Testis (tissue), 3 donors: Measurements from ENCODE around the gene GATA1. TPM values are rescaled to one million over a fixed set of nuclear protein-coding genes. Genes with fewer than 3 reads are reported as not detected.

Experiments
- DNase-seq: peaks from one replicate; pipeline ENCODE4 v3.0.0-alpha.2; 2019
- H3K27ac ChIP-seq, 2 donors: fragments of 200-600 bp; sonication (generic); one replicate each; pipeline ENCODE4 v1.5.1; 2019
- H3K27me3 ChIP-seq: fragments of 200-600 bp; sonication (generic); one replicate; pipeline ENCODE4 v1.5.1; 2019
- H3K36me3 ChIP-seq: fragments of 200-600 bp; sonication (generic); one replicate; pipeline ENCODE4 v1.5.1; 2017; ENCODE audit warnings: low read depth; ENCODE audit errors: missing control alignments
- H3K4me1 ChIP-seq: fragments of 200-600 bp; sonication (generic); one replicate; pipeline ENCODE4 v1.5.1; 2019
- H3K4me3 ChIP-seq, 2 donors: fragments of 200-600 bp; sonication (generic); one replicate each; pipeline ENCODE4 v1.5.1; 2017 to 2019
- H3K9me3 ChIP-seq: fragments of 200-600 bp; sonication (generic); one replicate; pipeline ENCODE4 v1.5.1; 2017
- CTCF ChIP-seq, 3 experiments: fragments of 450-650 bp in 2 of 3; fragments of 200-600 bp in 1 of 3; sonication (generic) in 1 of 3; IDR thresholded peaks; one replicate each; pipeline ENCODE4 v1.5.1; 2016 to 2019; ENCODE audit warnings: antibody characterized with exemption in 3 of 3, mild to moderate bottlenecking in 2 of 3, moderate library complexity in 1 of 3
- POLR2A ChIP-seq: fragments of 450-650 bp; IDR thresholded peaks from one replicate; pipeline ENCODE4 v1.6.1; 2017; ENCODE audit warnings: antibody characterized with exemption, mild to moderate bottlenecking, moderate library complexity
- WGBS, 2 donors: methylation state at CpG; one replicate each; pipeline ENCODE4 v1.1.5; 2018; 5-methylcytosine and 5-hydroxymethylcytosine counted together
- intact Hi-C: fragments of 100-400 bp; cut with DNase I; formaldehyde crosslinking; loops from one replicate; pipeline ENCODE4 v1.15.1; 2023; ENCODE audit warnings: low total_unique reads
- polyA plus RNA-seq: library from polyadenylated mRNA; stranded (reverse); fragments of 350-450 nt; fragmentation: Illumina TruSeq; extraction: RNeasy Lipid Tissue Mini Kit (QIAGEN cat#74804); gene quantifications from one replicate; pipeline ENCODE4 v1.2.3, GENCODE V29; 2014; ENCODE audit warnings: low read depth, low replicate concordance; ENCODE audit not compliant: insufficient read depth
- total RNA-seq, 2 donors: library from RNA; depleted of rRNA; stranded (reverse); fragments of >200 nt; gene quantifications; one replicate each; pipeline ENCODE4 v1.2.3, GENCODE V29; 2016

Gene GATA1
- total and polyA plus RNA-seq, 3 donors from 2014 or later, result 0.24 to 1.3 TPM; not detected in 1

GRCh38 chrX:48829016-48829735 lies 42.8 kb downstream of the GATA1 start:
- no peak for DNase-seq
- H3K9me3 ChIP-seq, result no peaks in the 10 kb centered on the region
- H3K27me3 ChIP-seq, result no peaks in the 10 kb centered on the region
- no peaks in the 10 kb centered on the region for H3K36me3 ChIP-seq
- H3K27ac ChIP-seq, result no peak overlapping the region
- no peak overlapping the region for H3K4me3 ChIP-seq
- H3K4me1 ChIP-seq, result no peaks in the 10 kb centered on the region
- intact Hi-C loops, result no loop called here
- 88 to 92% methylated on average over 6 to 15 of the region's 24 CpGs for WGBS, 2 donors
- no peak for TF ChIP-seq CTCF (IDR thresholded peaks at IDR 0.05)
- TF ChIP-seq POLR2A, result no peak

- Histone ChIP-seq H3K27ac (no peak overlapping the region), H3K4me1 (no peaks in the 10 kb centered on the region), H3K4me3 (no peak overlapping the region), H3K27me3 (no peaks in the 10 kb centered on the region), H3K36me3 (no peaks in the 10 kb centered on the region), H3K9me3 (no peaks in the 10 kb centered on the region)
- no peak for DNase-seq
- TF ChIP-seq POLR2A (no peak), CTCF (IDR thresholded peaks at IDR 0.05) (no peak)
- intact Hi-C loops, result no loop called here
- WGBS, 2 donors, result 0 to 24% methylated on average over 3 to 26 of the region's 58 CpGs
Measured at GRCh38 chrX:48831136-48831908, 44.9 kb downstream of the GATA1 start.

DNA sequence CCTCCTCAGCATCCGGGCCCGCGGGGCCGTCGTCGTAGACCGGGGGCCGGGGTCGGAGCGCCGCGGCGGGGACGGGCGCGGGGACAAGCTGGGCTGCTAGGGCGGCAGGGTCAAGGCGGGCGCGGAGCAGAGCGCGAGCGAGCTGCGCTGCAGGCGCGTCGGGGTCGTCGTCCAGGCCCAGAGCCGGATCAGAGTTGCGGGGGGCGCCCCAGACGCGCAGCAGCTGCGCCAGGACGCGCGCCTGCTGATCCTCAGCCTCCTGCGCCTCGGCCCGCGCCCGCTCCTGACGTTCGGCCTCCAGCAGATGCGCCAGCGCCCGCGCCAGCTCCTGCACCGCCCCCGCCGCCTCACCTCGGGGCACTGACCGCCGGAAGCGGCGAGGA lies 45.5 kb downstream of the GATA1 start:
- no peak overlapping the region for H3K27ac ChIP-seq
- H3K4me3 ChIP-seq, result no peak overlapping the region
- TF ChIP-seq POLR2A, result no peak
- TF ChIP-seq CTCF (IDR thresholded peaks at IDR 0.05), result no peak
- H3K36me3 ChIP-seq, result no peaks in the 10 kb centered on the region
- WGBS, 2 donors, result 9% methylated on average over 6 of the region's 57 CpGs; no CpG with 5 or more reads in 1 of the 2 donors
- no peaks in the 10 kb centered on the region for H3K27me3 ChIP-seq
- no peaks in the 10 kb centered on the region for H3K4me1 ChIP-seq
- intact Hi-C loops, result no loop called here
- no peaks in the 10 kb centered on the region for H3K9me3 ChIP-seq
- DNase-seq, result no peak

GRCh38 chrX:48833542-48834138 lies 47.2 kb downstream of the GATA1 start:
- DNase-seq, result no peak
- intact Hi-C loops, result no loop called here
- Histone ChIP-seq H3K4me3 (no peak overlapping the region), H3K4me1 (no peaks in the 10 kb centered on the region), H3K9me3 (no peaks in the 10 kb centered on the region), H3K36me3 (no peaks in the 10 kb centered on the region), H3K27me3 (no peaks in the 10 kb centered on the region), H3K27ac (no peak overlapping the region)
- no peak for TF ChIP-seq POLR2A
- TF ChIP-seq CTCF (IDR thresholded peaks at IDR 0.05), result no peak
- 45 to 54% methylated on average over 9 of the region's 9 CpGs for WGBS, 2 donors
